ENCODE results near the gene PDE9A. TPM values are rescaled to one million over a fixed set of nuclear protein-coding genes. Genes with fewer than 3 reads are reported as not detected.

PDE9A gene
- total RNA-seq, 3 donors from 2014 or later, result 0.90 to 4.7 (median 2.5) TPM

GRCh38 chr21:42750737-42751530 lies 97.5 kb downstream of the PDE9A start:
- DNase-seq (no peak), ATAC-seq (no peak)
- no peaks in the 10 kb centered on the region for H3K9me3 Mint-ChIP-seq
- peaks cover 11% of the 10 kb centered on the region for H3K36me3 Mint-ChIP-seq (ENCODE audit: insufficient read depth)
- H3K4me1 Mint-ChIP-seq (ENCODE audit: low read depth), result peaks cover 25% of the 10 kb centered on the region
- no peak overlapping the region for H3K4me3 Mint-ChIP-seq
- H3K27me3 Mint-ChIP-seq (ENCODE audit: low read depth), result no peaks in the 10 kb centered on the region

GRCh38 chr21:42751866-42752265 lies 98.4 kb downstream of the PDE9A start:
- Mint-ChIP-seq H3K36me3 (ENCODE audit: insufficient read depth) (peaks cover 11% of the 10 kb centered on the region), H3K9me3 (no peaks in the 10 kb centered on the region), H3K4me1 (ENCODE audit: low read depth) (peaks cover 16% of the 10 kb centered on the region), H3K27me3 (ENCODE audit: low read depth) (no peaks in the 10 kb centered on the region), H3K4me3 (no peak overlapping the region)
- ATAC-seq (no peak), DNase-seq (no peak)

- H3K9me3 Mint-ChIP-seq, result no peaks in the 10 kb centered on the region
- ATAC-seq (no peak), DNase-seq (no peak)
- H3K4me3 Mint-ChIP-seq, result no peak overlapping the region
- H3K4me1 Mint-ChIP-seq (ENCODE audit: low read depth), result peaks cover 1% of the 10 kb centered on the region
- no peaks in the 10 kb centered on the region for H3K27me3 Mint-ChIP-seq (ENCODE audit: low read depth)
- H3K36me3 Mint-ChIP-seq (ENCODE audit: insufficient read depth), result peaks cover 9% of the 10 kb centered on the region
Observed at GRCh38 chr21:42753804-42754203, 100.4 kb downstream of the PDE9A start.

GRCh38 chr21:42754270-42754933 lies 101.0 kb downstream of the PDE9A start:
- H3K4me3 Mint-ChIP-seq, result no peak overlapping the region
- H3K36me3 Mint-ChIP-seq (ENCODE audit: insufficient read depth), result peaks cover 9% of the 10 kb centered on the region
- H3K27me3 Mint-ChIP-seq (ENCODE audit: low read depth), result no peaks in the 10 kb centered on the region
- no peaks in the 10 kb centered on the region for H3K4me1 Mint-ChIP-seq (ENCODE audit: low read depth)
- ATAC-seq, result no peak
- no peak for DNase-seq
- no peaks in the 10 kb centered on the region for H3K9me3 Mint-ChIP-seq

- Mint-ChIP-seq H3K4me3 (no peak overlapping the region), H3K27me3 (ENCODE audit: low read depth) (no peaks in the 10 kb centered on the region), H3K36me3 (ENCODE audit: insufficient read depth) (peaks cover 9% of the 10 kb centered on the region), H3K4me1 (ENCODE audit: low read depth) (no peaks in the 10 kb centered on the region), H3K9me3 (no peaks in the 10 kb centered on the region)
- no peak for DNase-seq
- no peak for ATAC-seq
Observed at GRCh38 chr21:42755031-42755665, 101.7 kb downstream of the PDE9A start.

- H3K9me3 Mint-ChIP-seq, result no peaks in the 10 kb centered on the region
- peaks cover 9% of the 10 kb centered on the region for H3K36me3 Mint-ChIP-seq (ENCODE audit: insufficient read depth)
- H3K4me3 Mint-ChIP-seq, result no peak overlapping the region
- ATAC-seq (no peak), DNase-seq (no peak)
- no peaks in the 10 kb centered on the region for H3K27me3 Mint-ChIP-seq (ENCODE audit: low read depth)
- no peaks in the 10 kb centered on the region for H3K4me1 Mint-ChIP-seq (ENCODE audit: low read depth)
Observed at GRCh38 chr21:42755766-42756579, 102.6 kb downstream of the PDE9A start.

GRCh38 chr21:42756580-42757250 lies 103.3 kb downstream of the PDE9A start:
- Mint-ChIP-seq H3K4me3 (no peak overlapping the region), H3K4me1 (ENCODE audit: low read depth) (no peaks in the 10 kb centered on the region), H3K9me3 (no peaks in the 10 kb centered on the region), H3K36me3 (ENCODE audit: insufficient read depth) (peaks cover 7% of the 10 kb centered on the region), H3K27me3 (ENCODE audit: low read depth) (no peaks in the 10 kb centered on the region)
- ATAC-seq, result no peak
- no peak for DNase-seq

- ATAC-seq, result no peak
- Mint-ChIP-seq H3K27me3 (ENCODE audit: low read depth) (no peaks in the 10 kb centered on the region), H3K4me3 (no peak overlapping the region), H3K9me3 (no peaks in the 10 kb centered on the region), H3K36me3 (ENCODE audit: insufficient read depth) (peaks cover 7% of the 10 kb centered on the region), H3K4me1 (ENCODE audit: low read depth) (no peaks in the 10 kb centered on the region)
- no peak for DNase-seq
Observed at GRCh38 chr21:42757422-42757821, 104.0 kb downstream of the PDE9A start.

- Mint-ChIP-seq H3K9me3 (no peaks in the 10 kb centered on the region), H3K4me1 (ENCODE audit: low read depth) (no peaks in the 10 kb centered on the region), H3K27me3 (ENCODE audit: low read depth) (no peaks in the 10 kb centered on the region), H3K36me3 (ENCODE audit: insufficient read depth) (peaks cover 5% of the 10 kb centered on the region), H3K4me3 (no peak overlapping the region)
- ATAC-seq (no peak), DNase-seq (no peak)
Observed at GRCh38 chr21:42757826-42758655, 104.6 kb downstream of the PDE9A start.

GRCh38 chr21:42758721-42759593 lies 105.5 kb downstream of the PDE9A start:
- peaks cover 5% of the 10 kb centered on the region for H3K36me3 Mint-ChIP-seq (ENCODE audit: insufficient read depth)
- no peaks in the 10 kb centered on the region for H3K27me3 Mint-ChIP-seq (ENCODE audit: low read depth)
- H3K9me3 Mint-ChIP-seq, result no peaks in the 10 kb centered on the region
- no peak for ATAC-seq
- no peak overlapping the region for H3K4me3 Mint-ChIP-seq
- no peaks in the 10 kb centered on the region for H3K4me1 Mint-ChIP-seq (ENCODE audit: low read depth)
- DNase-seq, result no peak

- ATAC-seq, result no peak
- Mint-ChIP-seq H3K4me3 (no peak overlapping the region), H3K36me3 (ENCODE audit: insufficient read depth) (peaks cover 5% of the 10 kb centered on the region), H3K9me3 (no peaks in the 10 kb centered on the region), H3K27me3 (ENCODE audit: low read depth) (no peaks in the 10 kb centered on the region), H3K4me1 (ENCODE audit: low read depth) (no peaks in the 10 kb centered on the region)
- no peak for DNase-seq
Observed at GRCh38 chr21:42759594-42759927, 106.1 kb downstream of the PDE9A start.

- no peaks in the 10 kb centered on the region for H3K36me3 Mint-ChIP-seq (ENCODE audit: insufficient read depth)
- DNase-seq, result no peak
Observed at GRCh38 chr21:42760361-42760950, 107.0 kb downstream of the PDE9A start.

More at GRCh38 chr21:42760361-42760950, 107.0 kb downstream of the PDE9A start:
- Mint-ChIP-seq H3K9me3 (no peaks in the 10 kb centered on the region), H3K27me3 (ENCODE audit: low read depth) (no peaks in the 10 kb centered on the region), H3K4me1 (ENCODE audit: low read depth) (no peaks in the 10 kb centered on the region), H3K4me3 (no peak overlapping the region)
- no peak for ATAC-seq

Measured in activated T-cell treated with anti-CD3 and anti-CD28 coated beads, Interleukin-2, amount 50 U/mL, for 4 hours (primary cell).